GM11168 (cell line): Measurements from ENCODE around the gene FBXO28.
"Not testable (repeated sequence)": the region's sequence is repeated elsewhere in the genome, so short reads cannot be mapped to it uniquely, and the experiment has no call there.

Source experiments
- in situ Hi-C: fragments of 300-500 bp; cut with MboI; formaldehyde crosslinking; loops from one replicate; pipeline ENCODE4 v1.12.0; 2022; ENCODE audit warnings: low sequenced_read_pairs; ENCODE audit not compliant: unreplicated experiment

Gene FBXO28, protein sequence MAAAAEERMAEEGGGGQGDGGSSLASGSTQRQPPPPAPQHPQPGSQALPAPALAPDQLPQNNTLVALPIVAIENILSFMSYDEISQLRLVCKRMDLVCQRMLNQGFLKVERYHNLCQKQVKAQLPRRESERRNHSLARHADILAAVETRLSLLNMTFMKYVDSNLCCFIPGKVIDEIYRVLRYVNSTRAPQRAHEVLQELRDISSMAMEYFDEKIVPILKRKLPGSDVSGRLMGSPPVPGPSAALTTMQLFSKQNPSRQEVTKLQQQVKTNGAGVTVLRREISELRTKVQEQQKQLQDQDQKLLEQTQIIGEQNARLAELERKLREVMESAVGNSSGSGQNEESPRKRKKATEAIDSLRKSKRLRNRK

DNA sequence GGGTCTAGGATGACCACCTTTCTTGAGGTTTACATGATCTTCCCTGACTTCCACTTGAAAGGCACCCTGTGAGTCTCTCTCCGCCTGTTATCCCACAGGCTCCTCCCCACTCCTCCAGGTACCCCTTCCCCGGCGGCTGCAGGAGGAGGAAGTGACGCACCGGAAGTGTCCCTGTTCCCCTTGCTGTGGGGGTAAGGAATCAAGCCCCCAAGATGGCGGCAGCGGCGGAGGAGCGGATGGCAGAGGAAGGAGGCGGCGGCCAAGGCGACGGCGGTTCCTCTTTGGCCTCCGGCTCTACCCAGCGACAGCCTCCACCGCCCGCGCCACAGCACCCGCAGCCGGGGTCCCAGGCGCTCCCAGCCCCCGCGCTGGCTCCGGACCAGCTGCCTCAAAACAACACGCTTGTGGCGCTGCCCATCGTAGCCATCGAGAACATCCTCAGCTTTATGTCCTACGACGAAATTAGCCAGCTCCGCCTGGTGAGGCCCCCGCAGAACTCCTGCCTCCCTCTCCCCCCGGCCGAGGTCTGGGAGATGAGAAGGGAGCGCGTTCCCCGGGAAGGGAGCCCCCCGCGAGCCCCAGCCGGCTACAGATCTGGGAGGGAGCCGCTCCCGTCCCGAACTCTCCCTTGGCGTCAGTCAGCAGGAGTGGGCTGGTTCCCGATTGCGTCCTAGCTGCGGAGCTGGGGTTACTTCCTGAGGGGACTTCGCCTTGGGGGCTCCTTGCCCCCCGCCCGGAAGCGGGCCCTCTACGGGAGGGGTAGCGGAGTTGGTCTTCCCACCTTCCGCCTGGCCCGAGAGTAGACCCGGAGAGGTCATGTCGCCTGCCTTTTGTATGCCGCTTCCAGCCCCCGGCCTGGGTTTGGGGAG lies at the start of gene FBXO28:
Gene FBXO28, plus strand, starts transcription at position 194 of the 869 bp plus-strand sequence. Its CDS starts 19 bp downstream, at position 213.
- in situ Hi-C loops, result no loop called here

- in situ Hi-C loops, result no loop called here
Measured at GRCh38 chr1:224064150-224064549, 49.8 kb upstream of the FBXO28 start.

GRCh38 chr1:224065455-224065854 lies 48.5 kb upstream of the FBXO28 start:
- in situ Hi-C loops, result no loop called here

DNA sequence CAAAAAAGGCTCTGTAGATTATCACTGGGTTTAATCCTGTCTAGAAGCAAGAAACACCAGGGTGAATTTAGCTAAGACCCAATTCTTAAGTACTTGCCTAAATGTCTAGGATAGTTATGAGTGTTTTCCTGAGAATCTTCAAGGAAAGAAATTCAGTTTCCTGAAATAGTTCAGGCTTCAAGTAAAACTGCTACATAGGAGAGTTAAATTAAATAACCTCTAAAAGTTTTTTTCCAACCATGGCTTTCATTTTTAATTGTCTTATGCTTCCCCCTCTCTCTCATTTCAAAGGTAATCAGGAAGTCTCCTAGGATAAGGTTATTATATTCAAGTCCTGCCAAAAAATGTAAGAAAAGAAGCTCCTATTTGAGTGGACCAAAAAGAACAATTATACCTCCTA lies 46.7 kb upstream of the FBXO28 start:
- in situ Hi-C loops, result no loop called here

- in situ Hi-C loops, result no loop called here
Measured at GRCh38 chr1:224067621-224068457, 46.1 kb upstream of the FBXO28 start.

DNA sequence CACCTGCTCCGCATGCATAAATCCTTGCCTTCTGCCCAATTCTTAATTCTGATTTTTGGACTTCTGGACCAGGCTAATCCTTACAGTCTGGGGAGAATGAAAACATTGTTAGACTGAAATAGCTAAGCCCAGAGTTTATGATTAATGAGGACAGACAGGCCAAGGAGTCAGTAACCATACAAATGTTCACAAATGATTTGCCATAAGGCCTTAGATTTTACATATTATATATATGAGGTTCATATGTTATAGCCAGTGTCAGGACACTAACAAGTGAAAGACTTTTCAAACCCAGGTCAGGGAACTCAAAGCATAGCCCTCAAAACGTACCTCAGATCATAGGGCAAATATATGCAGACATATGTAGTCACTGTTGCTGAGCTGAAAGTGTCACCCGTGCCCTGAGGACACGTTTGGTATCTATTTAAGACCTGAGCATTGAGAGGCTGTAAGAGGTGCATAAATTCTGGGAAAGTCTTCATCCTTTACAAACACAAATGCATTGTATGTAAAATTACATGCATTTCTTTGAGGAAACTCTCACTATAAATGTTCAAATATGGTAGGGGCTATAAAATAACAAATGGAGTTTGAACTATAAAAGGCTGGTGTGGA lies 45.3 kb upstream of the FBXO28 start:
- in situ Hi-C loops, result no loop called here

GRCh38 chr1:224069138-224069537 lies 44.8 kb upstream of the FBXO28 start:
- in situ Hi-C loops, result no loop called here

DNA sequence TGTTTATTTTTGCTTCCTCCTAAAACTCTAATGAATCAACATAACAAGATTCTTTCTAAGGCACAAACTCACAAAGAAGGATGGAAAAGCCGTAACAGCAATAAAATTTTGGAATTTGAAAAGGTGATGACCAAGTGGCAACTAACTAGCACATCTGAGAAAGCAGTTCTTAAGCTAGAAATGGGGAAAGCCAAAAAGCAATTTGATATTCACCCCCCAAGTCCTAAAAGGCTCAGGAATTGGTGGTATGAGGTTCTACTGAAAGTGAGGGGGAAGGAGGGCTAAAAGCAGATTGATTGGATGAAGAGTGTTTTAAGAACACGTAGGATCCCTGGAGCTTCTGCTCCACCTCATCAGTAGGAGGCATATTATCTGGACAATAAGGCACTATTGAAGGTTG lies 43.4 kb upstream of the FBXO28 start:
- in situ Hi-C loops, result no loop called here

- in situ Hi-C loops, result no loop called here
Measured at GRCh38 chr1:224076407-224076806, 37.5 kb upstream of the FBXO28 start.

GRCh38 chr1:224079644-224080043 lies 34.3 kb upstream of the FBXO28 start:
- in situ Hi-C loops, result not testable (repeated sequence)

GRCh38 chr1:224080115-224080774 lies 33.7 kb upstream of the FBXO28 start:
- in situ Hi-C loops, result no loop called here

- in situ Hi-C loops, result no loop called here
Measured at GRCh38 chr1:224081604-224082003, 32.3 kb upstream of the FBXO28 start.

DNA sequence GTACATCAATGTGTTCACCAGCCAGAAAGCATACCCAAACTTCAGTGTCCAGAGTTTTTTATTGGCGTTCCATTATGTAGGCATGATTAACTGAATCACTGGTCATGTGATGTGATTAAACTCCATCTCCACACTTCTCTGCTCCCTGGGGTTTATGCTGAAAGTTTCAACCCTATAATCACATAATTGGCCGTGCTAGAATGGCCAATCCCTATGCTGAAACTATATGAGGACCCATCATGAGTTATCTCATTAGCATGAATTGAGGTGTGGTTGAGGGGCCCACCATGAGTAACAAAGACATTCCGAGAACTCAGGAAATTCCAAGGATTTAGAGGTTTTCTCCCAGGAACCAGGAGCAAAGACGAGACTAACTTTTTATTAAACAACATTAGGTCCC lies 31.8 kb upstream of the FBXO28 start:
- in situ Hi-C loops, result no loop called here

GRCh38 chr1:224084867-224085266 lies 29.0 kb upstream of the FBXO28 start:
- in situ Hi-C loops, result no loop called here

GRCh38 chr1:224085421-224086108 lies 28.3 kb upstream of the FBXO28 start:
- in situ Hi-C loops, result no loop called here

DNA sequence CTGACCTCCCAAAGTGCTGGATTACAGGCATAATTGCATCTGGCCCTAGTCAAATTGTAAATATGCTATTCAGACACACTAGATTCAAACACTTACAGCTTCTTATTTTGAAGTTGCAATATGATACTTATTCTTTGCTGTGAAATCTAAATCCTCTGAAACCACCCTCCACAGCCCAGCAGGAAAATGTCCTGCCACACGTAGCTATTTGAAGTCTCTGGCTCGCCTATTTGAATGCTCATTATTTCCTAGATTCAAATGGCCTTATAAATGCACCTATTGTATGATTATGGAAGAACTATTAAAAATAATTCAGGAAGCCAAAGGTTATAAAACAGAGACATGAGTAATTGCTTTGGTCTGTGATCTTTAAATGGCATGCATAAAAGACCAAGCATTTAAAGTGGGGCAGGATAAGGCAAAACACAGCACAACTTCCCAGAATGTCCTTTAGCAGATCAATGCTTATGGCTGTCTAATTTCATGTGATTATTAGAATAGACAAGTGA lies 26.6 kb upstream of the FBXO28 start:
- in situ Hi-C loops, result no loop called here

DNA sequence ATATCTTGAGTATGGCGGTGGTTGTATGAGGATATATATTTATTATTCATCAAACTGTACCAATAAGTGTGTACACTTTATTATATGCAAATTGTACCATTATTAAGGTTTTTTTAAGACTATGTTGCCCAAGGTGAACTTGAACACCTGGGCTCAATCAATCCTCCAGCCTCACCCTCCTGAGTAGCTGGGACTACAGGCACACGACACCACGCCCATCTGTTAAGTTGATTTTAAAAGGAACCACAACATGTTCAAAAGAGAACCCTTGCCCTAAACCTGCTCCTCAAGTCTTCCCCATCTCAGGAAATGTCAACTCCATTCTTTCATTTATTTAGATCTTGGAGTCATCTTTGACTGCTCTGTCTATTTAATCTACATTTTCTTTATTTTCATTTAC lies 24.3 kb upstream of the FBXO28 start:
- in situ Hi-C loops, result no loop called here

DNA sequence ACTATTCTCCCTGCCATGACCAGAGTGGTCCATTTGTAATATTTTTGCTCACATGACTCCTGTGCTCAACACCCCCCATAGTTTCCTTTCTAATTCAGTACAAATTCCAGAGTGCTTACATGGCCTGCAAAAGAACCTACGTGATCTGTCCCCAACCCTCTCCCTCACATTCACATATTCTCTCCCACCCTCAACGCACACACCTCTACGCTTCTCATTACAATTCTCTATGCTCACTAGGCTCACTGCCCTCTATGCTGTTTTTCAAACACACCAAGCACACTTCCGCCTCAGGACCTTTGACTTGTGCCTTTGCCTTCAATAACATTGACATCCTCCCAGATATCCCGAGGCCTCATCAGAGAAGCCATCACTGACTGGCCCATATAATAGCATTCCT lies 23.8 kb upstream of the FBXO28 start:
- in situ Hi-C loops, result no loop called here

DNA sequence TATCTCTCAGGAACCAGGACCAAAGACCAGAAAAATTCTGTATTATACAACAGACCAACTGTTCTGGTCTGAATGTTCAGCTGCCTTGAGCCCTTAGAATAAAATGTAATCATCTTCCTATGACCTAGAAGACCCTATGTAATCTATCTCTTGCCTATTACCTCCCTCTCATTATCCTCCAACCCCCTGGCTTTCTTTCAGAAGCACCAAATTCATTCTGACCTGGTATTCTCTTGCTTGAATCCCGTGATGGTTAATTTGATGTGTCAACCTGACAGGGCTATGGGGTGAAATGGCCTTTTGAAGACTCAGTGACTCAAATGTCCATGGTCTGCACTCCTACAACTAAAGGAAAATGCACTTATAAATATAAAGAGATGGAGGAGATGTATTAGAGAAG lies 21.8 kb upstream of the FBXO28 start:
- in situ Hi-C loops, result no loop called here
